ENCODE measurements around the gene RSPRY1.

RSPRY1 gene

GRCh38 chr16:57256601-57257395 lies 70.7 kb downstream of the RSPRY1 start:
- H3K9ac ChIP-seq (ENCODE audit: low read length), result no peak overlapping the region
- H3K27me3 ChIP-seq (ENCODE audit: control insufficient read depth, insufficient read depth, low read length), result no peaks in the 10 kb centered on the region
- peaks cover 25% of the 10 kb centered on the region for H3K4me1 ChIP-seq (ENCODE audit: control insufficient read depth, insufficient read depth, low read length)
- H3K4me3 ChIP-seq (ENCODE audit: low read length), result no peak overlapping the region
- H3K36me3 ChIP-seq (ENCODE audit: control insufficient read depth, insufficient read depth, low read length), result peaks cover 18% of the 10 kb centered on the region
- H3K9me3 ChIP-seq (ENCODE audit: control insufficient read depth, low read length), result no peaks in the 10 kb centered on the region

- Histone ChIP-seq H3K9me3 (ENCODE audit: control insufficient read depth, low read length) (no peaks in the 10 kb centered on the region), H3K27me3 (ENCODE audit: control insufficient read depth, insufficient read depth, low read length) (no peaks in the 10 kb centered on the region), H3K4me1 (ENCODE audit: control insufficient read depth, insufficient read depth, low read length) (peaks cover 27% of the 10 kb centered on the region), H3K4me3 (ENCODE audit: low read length) (no peak overlapping the region), H3K9ac (ENCODE audit: low read length) (no peak overlapping the region), H3K36me3 (ENCODE audit: control insufficient read depth, insufficient read depth, low read length) (peaks cover 12% of the 10 kb centered on the region)
These were observed 71.4 kb downstream of the RSPRY1 start for GRCh38 chr16:57257455-57258070.

- no peaks in the 10 kb centered on the region for H3K9me3 ChIP-seq (ENCODE audit: control insufficient read depth, low read length)
- no peaks in the 10 kb centered on the region for H3K27me3 ChIP-seq (ENCODE audit: control insufficient read depth, insufficient read depth, low read length)
- peaks cover 28% of the 10 kb centered on the region for H3K4me1 ChIP-seq (ENCODE audit: control insufficient read depth, insufficient read depth, low read length)
- H3K9ac ChIP-seq (ENCODE audit: low read length), result no peak overlapping the region
- no peak overlapping the region for H3K4me3 ChIP-seq (ENCODE audit: low read length)
- peaks cover 12% of the 10 kb centered on the region for H3K36me3 ChIP-seq (ENCODE audit: control insufficient read depth, insufficient read depth, low read length)
These were observed 72.2 kb downstream of the RSPRY1 start for GRCh38 chr16:57258226-57258909.

GRCh38 chr16:57258910-57259475 lies 72.9 kb downstream of the RSPRY1 start:
- no peak overlapping the region for H3K9ac ChIP-seq (ENCODE audit: low read length)
- H3K36me3 ChIP-seq (ENCODE audit: control insufficient read depth, insufficient read depth, low read length), result peaks cover 12% of the 10 kb centered on the region
- H3K4me3 ChIP-seq (ENCODE audit: low read length), result no peak overlapping the region
- H3K27me3 ChIP-seq (ENCODE audit: control insufficient read depth, insufficient read depth, low read length), result no peaks in the 10 kb centered on the region
- H3K9me3 ChIP-seq (ENCODE audit: control insufficient read depth, low read length), result no peaks in the 10 kb centered on the region
- peaks cover 32% of the 10 kb centered on the region for H3K4me1 ChIP-seq (ENCODE audit: control insufficient read depth, insufficient read depth, low read length)

- no peak overlapping the region for H3K4me3 ChIP-seq (ENCODE audit: low read length)
- H3K27me3 ChIP-seq (ENCODE audit: control insufficient read depth, insufficient read depth, low read length), result no peaks in the 10 kb centered on the region
- peaks cover 45% of the 10 kb centered on the region for H3K4me1 ChIP-seq (ENCODE audit: control insufficient read depth, insufficient read depth, low read length)
- no peaks in the 10 kb centered on the region for H3K9me3 ChIP-seq (ENCODE audit: control insufficient read depth, low read length)
- peaks cover 12% of the 10 kb centered on the region for H3K36me3 ChIP-seq (ENCODE audit: control insufficient read depth, insufficient read depth, low read length)
- peak overlapping the region; percentile 31 for H3K9ac ChIP-seq (ENCODE audit: low read length)
These were observed 74.3 kb downstream of the RSPRY1 start for GRCh38 chr16:57260294-57260929.

GRCh38 chr16:57261806-57262205 lies 75.7 kb downstream of the RSPRY1 start:
- peaks cover 59% of the 10 kb centered on the region for H3K4me1 ChIP-seq (ENCODE audit: control insufficient read depth, insufficient read depth, low read length)

GRCh38 chr16:57262841-57263540 lies 76.9 kb downstream of the RSPRY1 start:
- peaks cover 71% of the 10 kb centered on the region for H3K4me1 ChIP-seq (ENCODE audit: control insufficient read depth, insufficient read depth, low read length)
- H3K36me3 ChIP-seq (ENCODE audit: control insufficient read depth, insufficient read depth, low read length), result peaks cover 5% of the 10 kb centered on the region
- H3K9ac ChIP-seq (ENCODE audit: low read length), result peak overlapping the region; percentile 16
- no peak overlapping the region for H3K4me3 ChIP-seq (ENCODE audit: low read length)
- H3K27me3 ChIP-seq (ENCODE audit: control insufficient read depth, insufficient read depth, low read length), result no peaks in the 10 kb centered on the region
- H3K9me3 ChIP-seq (ENCODE audit: control insufficient read depth, low read length), result no peaks in the 10 kb centered on the region

More at GRCh38 chr16:57261806-57262205, 75.7 kb downstream of the RSPRY1 start:
- Histone ChIP-seq H3K27me3 (ENCODE audit: control insufficient read depth, insufficient read depth, low read length) (no peaks in the 10 kb centered on the region), H3K9me3 (ENCODE audit: control insufficient read depth, low read length) (no peaks in the 10 kb centered on the region), H3K4me3 (ENCODE audit: low read length) (no peak overlapping the region), H3K36me3 (ENCODE audit: control insufficient read depth, insufficient read depth, low read length) (peaks cover 8% of the 10 kb centered on the region), H3K9ac (ENCODE audit: low read length) (no peak overlapping the region)

GRCh38 chr16:57263541-57264351 lies 77.6 kb downstream of the RSPRY1 start:
- H3K9me3 ChIP-seq (ENCODE audit: control insufficient read depth, low read length), result no peaks in the 10 kb centered on the region
- no peak overlapping the region for H3K4me3 ChIP-seq (ENCODE audit: low read length)
- H3K4me1 ChIP-seq (ENCODE audit: control insufficient read depth, insufficient read depth, low read length), result peaks cover 79% of the 10 kb centered on the region
- H3K9ac ChIP-seq (ENCODE audit: low read length), result peak overlapping the region; percentile 54
- H3K27me3 ChIP-seq (ENCODE audit: control insufficient read depth, insufficient read depth, low read length), result no peaks in the 10 kb centered on the region
- no peaks in the 10 kb centered on the region for H3K36me3 ChIP-seq (ENCODE audit: control insufficient read depth, insufficient read depth, low read length)

GRCh38 chr16:57264381-57264780 lies 78.3 kb downstream of the RSPRY1 start:
- H3K36me3 ChIP-seq (ENCODE audit: control insufficient read depth, insufficient read depth, low read length), result no peaks in the 10 kb centered on the region
- no peaks in the 10 kb centered on the region for H3K27me3 ChIP-seq (ENCODE audit: control insufficient read depth, insufficient read depth, low read length)
- peaks cover 85% of the 10 kb centered on the region for H3K4me1 ChIP-seq (ENCODE audit: control insufficient read depth, insufficient read depth, low read length)
- H3K4me3 ChIP-seq (ENCODE audit: low read length), result no peak overlapping the region
- peak overlapping the region; percentile 38 for H3K9ac ChIP-seq (ENCODE audit: low read length)
- H3K9me3 ChIP-seq (ENCODE audit: control insufficient read depth, low read length), result no peaks in the 10 kb centered on the region

GRCh38 chr16:57264950-57265371 lies 78.8 kb downstream of the RSPRY1 start:
- peaks cover 89% of the 10 kb centered on the region for H3K4me1 ChIP-seq (ENCODE audit: control insufficient read depth, insufficient read depth, low read length)
- H3K9ac ChIP-seq (ENCODE audit: low read length), result peak overlapping the region; percentile 69
- no peaks in the 10 kb centered on the region for H3K27me3 ChIP-seq (ENCODE audit: control insufficient read depth, insufficient read depth, low read length)
- H3K9me3 ChIP-seq (ENCODE audit: control insufficient read depth, low read length), result no peaks in the 10 kb centered on the region
- H3K36me3 ChIP-seq (ENCODE audit: control insufficient read depth, insufficient read depth, low read length), result no peaks in the 10 kb centered on the region
- no peak overlapping the region for H3K4me3 ChIP-seq (ENCODE audit: low read length)
